Spleen (tissue), 7 donors: ENCODE results near the gene IL1RAPL1.

Experiments
- CTCF ChIP-seq, 11 experiments: fragments of 200-600 bp in 7 of 11; fragments of 450-650 bp in 4 of 11; sonication (generic) in 4 of 11; IDR thresholded peaks in 8 of 11; conservative IDR thresholded peaks in 3 of 11; 1 replicate in 7 of 11; 2 replicates in 4 of 11; pipeline versions ENCODE4 v1.4.0 to v1.8.0; 2016 to 2021; ENCODE audit warnings: antibody characterized with exemption in 11 of 11, inconsistent platforms in 4 of 11, mild to moderate bottlenecking in 1 of 11
- POLR2A ChIP-seq, 3 donors: fragments of 450-650 bp; IDR thresholded peaks; one replicate each; pipeline ENCODE4 v1.5.1; 2017; ENCODE audit warnings: antibody characterized with exemption in 3 of 3, mild to moderate bottlenecking in 1 of 3
- donor health status: DM: no; HTN: no; CAD: no; lungs with moderate emphysema.
- donor health status: DM: no; HTN: no; CAD: no.
- donor health status: DM: no; HTN: no; CAD: no.

GRCh38 chrX:29237972-29238371, 650.7 kb downstream of the IL1RAPL1 start:
- TF ChIP-seq CTCF (IDR thresholded peaks at IDR 0.05 in 8 of 11, conservative IDR thresholded peaks at IDR 0.05 in 3 of 11) (no peak), POLR2A (IDR thresholded peaks at IDR 0.05) (no peak)
